ENCODE results near the gene STXBP1. TPM values are rescaled to one million over a fixed set of nuclear protein-coding genes. Genes with fewer than 3 reads are reported as not detected.

The STXBP1 gene
- total RNA-seq, 6 experiments from 2014 or later = 1.8 to 13.5 (median 4.1) TPM

GRCh38 chr9:127726871-127727270, 114.8 kb downstream of the STXBP1 start:
- Histone ChIP-seq H3K36me3 (no peaks in the 10 kb centered on the region), H3K27me3 (no peaks in the 10 kb centered on the region), H3K4me3 (no peak overlapping the region), H3K4me1 (no peaks in the 10 kb centered on the region), H3K9me3 (no peaks in the 10 kb centered on the region), H3K27ac (no peak overlapping the region)
- ATAC-seq (no peak), DNase-seq (no peak)
- intact Hi-C loops (cut with DNase I) = loop anchor here in 1 of 2 donors (10.0 kb wide), 1 partner anchor 222 kb away; no protein-coding TSS in a partner anchor
- TF ChIP-seq POLR2A (IDR thresholded peaks at IDR 0.05) = no peak
- TF ChIP-seq, protein P1, sequence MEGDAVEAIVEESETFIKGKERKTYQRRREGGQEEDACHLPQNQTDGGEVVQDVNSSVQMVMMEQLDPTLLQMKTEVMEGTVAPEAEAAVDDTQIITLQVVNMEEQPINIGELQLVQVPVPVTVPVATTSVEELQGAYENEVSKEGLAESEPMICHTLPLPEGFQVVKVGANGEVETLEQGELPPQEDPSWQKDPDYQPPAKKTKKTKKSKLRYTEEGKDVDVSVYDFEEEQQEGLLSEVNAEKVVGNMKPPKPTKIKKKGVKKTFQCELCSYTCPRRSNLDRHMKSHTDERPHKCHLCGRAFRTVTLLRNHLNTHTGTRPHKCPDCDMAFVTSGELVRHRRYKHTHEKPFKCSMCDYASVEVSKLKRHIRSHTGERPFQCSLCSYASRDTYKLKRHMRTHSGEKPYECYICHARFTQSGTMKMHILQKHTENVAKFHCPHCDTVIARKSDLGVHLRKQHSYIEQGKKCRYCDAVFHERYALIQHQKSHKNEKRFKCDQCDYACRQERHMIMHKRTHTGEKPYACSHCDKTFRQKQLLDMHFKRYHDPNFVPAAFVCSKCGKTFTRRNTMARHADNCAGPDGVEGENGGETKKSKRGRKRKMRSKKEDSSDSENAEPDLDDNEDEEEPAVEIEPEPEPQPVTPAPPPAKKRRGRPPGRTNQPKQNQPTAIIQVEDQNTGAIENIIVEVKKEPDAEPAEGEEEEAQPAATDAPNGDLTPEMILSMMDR (IDR thresholded peaks at IDR 0.05) = no peak
- WGBS (ENCODE audit: insufficient coverage, low coverage, low lambda C conversion rate, missing lambda C conversion rate) = 80% methylated on average over 5 of the region's 8 CpGs

GRCh38 chr9:127728808-127729207, 116.7 kb downstream of the STXBP1 start:
- ATAC-seq = no peak

DNA sequence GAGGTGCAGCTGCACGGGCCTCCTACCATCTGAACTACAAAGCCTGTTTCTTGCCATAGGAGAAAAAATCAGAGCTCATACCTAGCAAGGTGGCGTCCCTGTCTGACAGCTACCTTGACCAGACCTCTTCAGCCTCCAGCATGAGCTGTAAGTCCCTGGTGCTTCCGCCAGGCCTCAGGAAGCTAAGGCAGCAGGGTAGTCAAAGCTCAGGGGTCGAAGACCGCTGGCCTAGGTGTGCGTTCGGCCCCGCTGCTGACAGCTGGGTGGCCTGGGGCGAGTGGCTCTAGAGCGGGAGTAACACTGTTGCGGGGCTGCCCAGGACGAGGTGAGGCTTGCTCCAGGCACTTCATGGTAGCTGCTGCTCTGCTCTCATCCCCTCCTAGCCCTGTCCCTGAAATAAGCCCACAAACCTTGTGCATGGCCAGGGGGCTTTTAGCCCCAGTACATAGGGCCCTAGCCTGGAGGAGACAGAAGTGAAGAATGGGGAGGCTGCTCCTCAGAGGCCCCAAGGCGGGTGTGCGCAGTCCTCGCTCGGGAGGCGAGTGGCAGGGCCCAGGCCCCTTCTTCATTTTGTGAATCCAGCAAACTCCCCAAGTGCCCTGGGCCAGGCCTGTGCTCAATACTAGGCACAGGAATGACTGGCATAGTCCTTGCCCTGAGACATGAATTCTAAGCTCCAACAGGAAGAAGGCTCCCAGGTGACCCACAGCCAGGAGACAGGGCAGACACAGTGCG, 117.6 kb downstream of the STXBP1 start:
- TF ChIP-seq, protein P1 (IDR thresholded peaks at IDR 0.05) = no peak
- TF ChIP-seq POLR2A (IDR thresholded peaks at IDR 0.05) = no peak
- 50% methylated on average over 1 of the region's 18 CpGs for WGBS (ENCODE audit: insufficient coverage, low coverage, low lambda C conversion rate, missing lambda C conversion rate)
- intact Hi-C loops (cut with DNase I) = loop anchor here (5.0 to 10.0 kb wide), 4 partner anchors 137 to 225 kb away; partner anchors contain the start of gene AK1 (in 1 of the 2)

More at GRCh38 chr9:127728808-127729207, 116.7 kb downstream of the STXBP1 start:
- intact Hi-C loops (cut with DNase I) = loop anchor here in 1 of 2 donors (10.0 kb wide), 1 partner anchor 224 kb away; no protein-coding TSS in a partner anchor
- H3K4me1 ChIP-seq = no peaks in the 10 kb centered on the region
- no peaks in the 10 kb centered on the region for H3K36me3 ChIP-seq
- TF ChIP-seq, protein P1 (IDR thresholded peaks at IDR 0.05) = no peak
- TF ChIP-seq POLR2A (IDR thresholded peaks at IDR 0.05) = no peak
- no peaks in the 10 kb centered on the region for H3K27me3 ChIP-seq
- no peak overlapping the region for H3K27ac ChIP-seq
- no peak overlapping the region for H3K4me3 ChIP-seq
- DNase-seq = no peak
- WGBS (ENCODE audit: insufficient coverage, low coverage, low lambda C conversion rate, missing lambda C conversion rate) = no CpG with 5 or more reads among the region's 8 CpGs
- no peaks in the 10 kb centered on the region for H3K9me3 ChIP-seq

DNA sequence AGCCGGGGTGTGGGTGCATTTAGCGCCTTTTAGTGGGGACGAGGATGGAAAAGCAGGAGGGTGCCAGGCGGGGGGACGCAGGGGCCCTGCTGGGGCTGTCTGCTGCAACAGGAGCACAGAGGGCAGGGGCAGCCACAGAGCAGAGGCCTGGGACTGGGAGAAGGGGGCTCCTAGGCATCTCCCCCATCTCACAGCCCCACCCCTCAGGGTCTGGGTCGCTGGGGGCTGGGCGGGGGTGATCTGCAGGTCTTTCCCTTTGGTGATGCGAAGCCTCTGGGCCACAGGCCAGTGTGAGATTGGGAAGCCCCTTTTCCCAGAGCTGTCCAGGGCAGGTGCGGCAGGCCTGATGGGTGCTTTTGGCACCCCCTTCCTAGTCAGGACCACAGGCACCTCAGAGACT, 118.2 kb downstream of the STXBP1 start:
- Histone ChIP-seq H3K9me3 (no peaks in the 10 kb centered on the region), H3K27me3 (no peaks in the 10 kb centered on the region), H3K27ac (no peak overlapping the region), H3K36me3 (no peaks in the 10 kb centered on the region), H3K4me1 (peaks cover 0 to 6% (median 3%) of the 10 kb centered on the region in 4 donors), H3K4me3 (no peak overlapping the region)
- ATAC-seq (no peak), DNase-seq (no peak)
- WGBS (ENCODE audit: insufficient coverage, low coverage, low lambda C conversion rate, missing lambda C conversion rate) = no CpG with 5 or more reads among the region's 9 CpGs
- TF ChIP-seq, protein P1 (IDR thresholded peaks at IDR 0.05) = no peak
- intact Hi-C loops (cut with DNase I) = loop anchor here (5.0 to 10.0 kb wide), 3 partner anchors 138 to 145 kb away; partner anchors contain the start of gene AK1 (in 1 of the 2)

More for the DNA sequence above, 117.6 kb downstream of the STXBP1 start:
- no peaks in the 10 kb centered on the region for H3K27me3 ChIP-seq
- no peak overlapping the region for H3K27ac ChIP-seq
- no peak overlapping the region for H3K4me3 ChIP-seq
- H3K9me3 ChIP-seq = no peaks in the 10 kb centered on the region
- no peaks in the 10 kb centered on the region for H3K36me3 ChIP-seq
- H3K4me1 ChIP-seq = peaks cover 0 to 6% (median 3%) of the 10 kb centered on the region in 4 donors
- DNase-seq = no peak
- ATAC-seq = no peak

All from right lobe of liver (tissue), 6 donors.